Measurements from ENCODE around the gene HLA-DPA1.

- no peak for TF ChIP-seq CTCF (IDR thresholded peaks at IDR 0.05; ENCODE audit: low read depth, low read length)
- TF ChIP-seq EZH2phosphoT487 (IDR thresholded peaks at IDR 0.05; ENCODE audit: low read depth) = no peak
These were observed 56.4 kb downstream of the HLA-DPA1 start for GRCh38 chr6:33017018-33017417.

All from OCI-LY3 (cell line).